ENCODE results near the gene DHRS11.

DHRS11 gene, protein sequence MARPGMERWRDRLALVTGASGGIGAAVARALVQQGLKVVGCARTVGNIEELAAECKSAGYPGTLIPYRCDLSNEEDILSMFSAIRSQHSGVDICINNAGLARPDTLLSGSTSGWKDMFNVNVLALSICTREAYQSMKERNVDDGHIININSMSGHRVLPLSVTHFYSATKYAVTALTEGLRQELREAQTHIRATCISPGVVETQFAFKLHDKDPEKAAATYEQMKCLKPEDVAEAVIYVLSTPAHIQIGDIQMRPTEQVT

DNA sequence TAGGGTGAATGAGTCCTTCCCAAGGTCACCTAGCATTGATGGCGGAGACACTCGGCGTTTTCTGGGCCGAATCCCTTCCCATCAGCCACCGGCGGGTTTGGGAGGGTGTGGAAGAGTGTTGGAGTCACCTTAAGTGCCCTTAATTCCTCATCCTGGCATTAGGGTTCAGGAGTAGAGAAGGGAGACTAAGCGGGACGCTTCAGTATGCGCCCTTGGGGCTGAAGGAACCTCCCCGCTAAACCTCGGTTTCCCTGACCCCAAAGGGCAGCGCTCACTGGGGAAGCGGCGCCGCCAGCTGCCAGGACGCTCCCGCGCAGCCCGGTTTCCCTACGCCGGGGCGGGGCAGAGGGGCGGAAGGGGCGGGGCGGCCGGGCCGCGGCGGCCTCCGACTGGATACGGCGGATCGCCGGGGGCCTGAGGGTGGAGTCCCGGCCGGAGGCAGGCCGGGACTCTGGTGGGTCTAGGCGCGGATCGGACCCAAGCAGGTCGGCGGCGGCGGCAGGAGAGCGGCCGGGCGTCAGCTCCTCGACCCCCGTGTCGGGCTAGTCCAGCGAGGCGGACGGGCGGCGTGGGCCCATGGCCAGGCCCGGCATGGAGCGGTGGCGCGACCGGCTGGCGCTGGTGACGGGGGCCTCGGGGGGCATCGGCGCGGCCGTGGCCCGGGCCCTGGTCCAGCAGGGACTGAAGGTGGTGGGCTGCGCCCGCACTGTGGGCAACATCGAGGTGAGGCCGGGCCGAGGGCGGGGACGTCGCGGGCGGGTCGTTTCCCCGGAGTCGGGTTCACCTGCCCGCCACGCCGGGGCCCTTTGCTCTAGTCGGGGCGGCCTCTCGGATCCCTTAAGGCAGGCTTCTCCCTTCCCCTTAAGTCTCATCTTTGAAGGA is at the start of gene DHRS11:
Gene DHRS11 (plus strand): TSS at position 446 of the 882 bp plus-strand sequence. CDS start 131 bp downstream, at position 577.
- TF ChIP-seq, protein P1, sequence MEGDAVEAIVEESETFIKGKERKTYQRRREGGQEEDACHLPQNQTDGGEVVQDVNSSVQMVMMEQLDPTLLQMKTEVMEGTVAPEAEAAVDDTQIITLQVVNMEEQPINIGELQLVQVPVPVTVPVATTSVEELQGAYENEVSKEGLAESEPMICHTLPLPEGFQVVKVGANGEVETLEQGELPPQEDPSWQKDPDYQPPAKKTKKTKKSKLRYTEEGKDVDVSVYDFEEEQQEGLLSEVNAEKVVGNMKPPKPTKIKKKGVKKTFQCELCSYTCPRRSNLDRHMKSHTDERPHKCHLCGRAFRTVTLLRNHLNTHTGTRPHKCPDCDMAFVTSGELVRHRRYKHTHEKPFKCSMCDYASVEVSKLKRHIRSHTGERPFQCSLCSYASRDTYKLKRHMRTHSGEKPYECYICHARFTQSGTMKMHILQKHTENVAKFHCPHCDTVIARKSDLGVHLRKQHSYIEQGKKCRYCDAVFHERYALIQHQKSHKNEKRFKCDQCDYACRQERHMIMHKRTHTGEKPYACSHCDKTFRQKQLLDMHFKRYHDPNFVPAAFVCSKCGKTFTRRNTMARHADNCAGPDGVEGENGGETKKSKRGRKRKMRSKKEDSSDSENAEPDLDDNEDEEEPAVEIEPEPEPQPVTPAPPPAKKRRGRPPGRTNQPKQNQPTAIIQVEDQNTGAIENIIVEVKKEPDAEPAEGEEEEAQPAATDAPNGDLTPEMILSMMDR (IDR thresholded peaks at IDR 0.05; ENCODE audit: extremely low read depth, missing control alignments): no peak
- peak; percentile 98 for DNase-seq (ENCODE audit: low spot score)

DNA sequence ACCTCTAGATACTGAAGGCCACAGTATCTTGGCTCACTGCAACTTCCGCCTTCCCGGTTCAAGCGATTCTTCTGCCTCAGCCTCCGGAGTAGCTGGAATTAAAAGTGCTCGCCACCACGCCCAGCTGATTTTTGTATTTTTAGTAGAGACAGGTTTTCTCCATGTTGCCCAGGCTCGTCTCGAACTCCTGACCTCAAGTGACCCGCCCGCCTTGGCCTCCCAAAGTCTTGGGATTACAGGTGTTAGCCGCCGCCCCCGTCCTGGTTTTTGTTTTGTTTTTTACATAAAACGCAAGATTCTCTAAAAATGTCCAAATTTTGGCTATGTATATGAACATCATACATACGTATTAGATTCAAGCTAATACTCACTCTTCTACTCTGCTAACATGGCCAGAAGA is 48.9 kb upstream of the DHRS11 start:
- TF ChIP-seq, protein P1 (IDR thresholded peaks at IDR 0.05; ENCODE audit: extremely low read depth, missing control alignments): no peak
- no peak for DNase-seq (ENCODE audit: low spot score)

DNA sequence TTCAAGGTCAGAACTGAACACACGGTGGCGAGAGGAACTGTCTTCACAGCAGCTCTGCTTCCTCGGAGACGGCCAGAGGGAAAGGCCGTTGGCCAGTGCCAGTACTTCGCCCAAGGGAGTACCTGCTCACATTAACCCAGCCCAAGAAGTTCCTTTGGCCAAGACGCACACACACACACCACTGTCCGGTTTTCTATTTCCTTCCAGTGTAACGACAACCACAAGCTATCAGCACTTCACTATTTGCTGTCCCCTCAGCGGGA is 47.7 kb upstream of the DHRS11 start:
- DNase-seq (ENCODE audit: low spot score): peak; percentile 51
- TF ChIP-seq, protein P1 (IDR thresholded peaks at IDR 0.05; ENCODE audit: extremely low read depth, missing control alignments): no peak

DNA sequence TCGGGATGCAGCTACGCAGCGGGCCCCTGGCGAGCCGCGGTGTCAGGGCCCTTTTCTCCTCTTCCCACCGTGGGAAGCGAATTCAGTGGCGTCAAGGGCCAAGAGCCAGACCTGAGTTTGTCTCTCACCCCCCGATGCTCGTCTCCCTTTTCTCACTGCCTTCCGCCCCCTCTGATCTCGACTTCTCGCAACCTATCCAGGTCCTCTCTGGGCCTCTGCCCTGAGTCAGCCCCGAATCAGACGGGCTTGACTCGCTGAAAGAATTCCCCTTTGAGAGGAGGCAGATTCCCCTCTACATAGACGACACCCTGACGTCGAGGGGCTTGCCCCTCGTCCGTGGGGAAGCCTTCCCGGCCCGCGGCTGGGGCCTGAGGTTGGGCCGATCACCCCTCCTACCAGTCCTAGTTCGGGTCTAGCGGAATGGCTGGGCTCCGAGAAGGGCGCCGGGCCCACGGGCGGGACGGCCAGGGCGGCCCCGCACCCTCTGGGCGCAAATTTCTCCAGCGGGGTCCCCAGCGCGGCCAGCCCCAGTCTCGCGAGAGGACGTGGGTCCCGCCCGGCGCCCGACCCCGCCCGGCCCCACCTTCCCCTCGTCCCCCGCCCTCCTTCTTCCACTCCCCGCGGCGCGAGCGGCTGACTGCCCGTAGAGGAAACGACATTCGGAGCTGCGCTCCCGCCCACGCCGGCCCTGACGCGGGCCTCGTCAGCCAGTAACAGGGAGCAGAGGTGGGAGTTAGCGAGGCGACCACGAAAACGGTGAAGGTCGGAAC is 47.2 kb upstream of the DHRS11 start, which contains the start of gene GGNBP2:
Gene GGNBP2 (plus strand): TSS at position 613 of the 770 bp plus-strand sequence. CDS start 806 bp downstream, outside the sequence.
- DNase-seq (ENCODE audit: low spot score): peak; percentile 96
- TF ChIP-seq, protein P1 (IDR thresholded peaks at IDR 0.05; ENCODE audit: extremely low read depth, missing control alignments): no peak

DNA sequence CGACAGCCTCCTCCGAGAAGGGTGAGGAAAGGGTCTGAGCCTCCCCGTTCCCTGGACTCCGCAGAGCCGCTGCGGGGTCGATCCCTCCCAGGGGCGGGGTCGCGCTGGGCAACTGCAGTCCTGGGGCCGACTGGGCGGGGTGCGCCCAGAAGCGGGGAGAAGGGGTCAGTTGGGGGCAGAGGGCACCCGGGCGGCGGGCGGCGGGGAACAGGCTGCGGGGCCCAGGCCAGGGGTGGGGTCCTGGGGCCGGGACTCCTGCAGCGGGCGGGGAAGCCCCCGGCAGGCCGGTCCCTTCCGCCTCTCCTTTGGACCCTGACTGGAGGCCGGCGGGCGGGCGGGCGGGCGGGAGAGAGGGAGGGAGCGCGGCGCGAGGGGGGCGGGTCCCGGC is 46.6 kb upstream of the DHRS11 start:
- TF ChIP-seq, protein P1 (IDR thresholded peaks at IDR 0.05; ENCODE audit: extremely low read depth, missing control alignments): no peak
- DNase-seq (ENCODE audit: low spot score): no peak

DNA sequence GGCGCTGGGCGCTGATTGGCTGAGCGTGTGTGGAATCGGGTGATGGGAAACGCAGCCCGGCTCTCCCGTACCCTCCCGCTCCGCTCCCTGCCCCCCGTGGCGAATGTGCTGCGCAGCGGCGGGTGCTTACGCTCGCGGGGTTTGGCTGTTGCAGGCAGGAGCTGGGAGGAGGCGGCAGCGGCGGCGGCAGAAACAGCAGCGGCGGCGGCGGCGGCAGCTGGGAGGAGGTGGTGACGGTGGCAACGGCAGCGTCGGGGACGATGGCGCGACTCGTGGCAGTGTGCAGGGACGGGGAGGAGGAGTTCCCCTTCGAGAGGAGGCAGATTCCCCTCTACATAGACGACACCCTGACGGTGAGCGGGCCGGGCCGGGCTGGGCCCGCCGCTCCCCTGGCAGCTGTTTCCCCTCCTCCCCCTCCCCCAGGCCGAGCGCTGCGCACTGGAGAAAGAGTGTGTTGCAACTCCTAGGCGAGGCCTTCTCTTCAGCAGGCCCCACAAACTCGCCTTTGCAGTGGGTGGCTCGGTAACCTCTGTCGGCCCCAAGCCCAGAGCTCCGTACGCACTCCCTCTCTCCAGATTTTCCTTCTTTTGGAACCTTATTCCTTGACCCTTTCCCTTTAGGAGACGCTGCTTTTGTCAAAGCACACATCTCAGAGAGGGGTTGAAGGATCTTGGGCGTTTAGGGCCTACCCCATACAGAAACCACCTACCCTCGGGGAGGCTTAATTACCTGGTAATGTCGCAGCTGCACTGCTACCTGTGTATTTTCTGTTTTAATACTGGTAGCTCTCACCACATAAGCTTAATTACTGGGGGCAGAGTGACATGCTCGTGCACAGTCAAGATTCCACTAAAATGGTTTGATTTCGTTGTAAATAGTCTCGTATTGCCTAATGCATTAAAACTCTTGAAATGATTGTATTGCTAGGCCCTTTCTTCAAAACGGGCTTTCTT is 45.9 kb upstream of the DHRS11 start:
- DNase-seq (ENCODE audit: low spot score): peak; percentile 97
- TF ChIP-seq, protein P1 (IDR thresholded peaks at IDR 0.05; ENCODE audit: extremely low read depth, missing control alignments): no peak

Measured in GM20000 (cell line).